Sigmoid colon (tissue), 4 donors: ENCODE data around the gene RNF212B.

Experiments
- EP300 ChIP-seq, 4 donors: sonication (generic); formaldehyde crosslinking; IDR thresholded peaks; one replicate each; pipeline ENCODE4 v1.6.1; 2017; ENCODE audit warnings: antibody characterized with exemption in 4 of 4
- POLR2A ChIP-seq, 2 donors: fragments of 450-650 bp; IDR thresholded peaks; one replicate each; pipeline ENCODE4 v1.6.1; 2016; ENCODE audit warnings: antibody characterized with exemption in 2 of 2, mild to moderate bottlenecking in 2 of 2, moderate library complexity in 2 of 2
- POLR2AphosphoS5 ChIP-seq, 4 donors: sonication (generic); formaldehyde crosslinking; IDR thresholded peaks; one replicate each; pipeline ENCODE4 v1.6.1; 2017; ENCODE audit warnings: antibody characterized with exemption in 4 of 4
- TF ChIP-seq, protein P1 (sequence below), 4 experiments: fragments of 450-650 bp in 3 of 4; fragments of 200-600 bp in 1 of 4; IDR thresholded peaks; one replicate each; pipeline ENCODE4 v1.5.1; 2016 to 2019; ENCODE audit warnings: antibody characterized with exemption in 4 of 4, mild to moderate bottlenecking in 3 of 4, moderate library complexity in 2 of 4

DNA sequence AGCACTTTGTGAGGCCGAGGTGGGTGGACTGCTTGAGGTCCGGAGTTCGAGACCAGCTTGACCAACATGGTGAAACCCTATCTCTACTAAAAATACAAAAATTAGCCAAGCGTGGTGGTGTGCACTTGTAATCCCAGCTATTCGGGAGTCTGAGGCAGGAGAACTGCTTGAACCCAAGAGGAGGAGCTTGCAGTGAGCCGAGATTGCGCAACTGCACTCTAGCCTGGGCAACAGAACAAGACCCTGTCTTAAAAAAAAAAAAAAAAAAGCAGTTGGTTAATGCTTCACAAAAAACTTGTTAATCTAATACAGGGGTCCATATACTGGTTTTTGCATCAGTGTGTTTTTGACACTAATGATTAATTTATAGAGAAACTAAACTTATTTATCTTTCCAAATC is 35.7 kb upstream of the RNF212B start:
- TF ChIP-seq POLR2A (IDR thresholded peaks at IDR 0.05): no peak
- TF ChIP-seq, protein P1, sequence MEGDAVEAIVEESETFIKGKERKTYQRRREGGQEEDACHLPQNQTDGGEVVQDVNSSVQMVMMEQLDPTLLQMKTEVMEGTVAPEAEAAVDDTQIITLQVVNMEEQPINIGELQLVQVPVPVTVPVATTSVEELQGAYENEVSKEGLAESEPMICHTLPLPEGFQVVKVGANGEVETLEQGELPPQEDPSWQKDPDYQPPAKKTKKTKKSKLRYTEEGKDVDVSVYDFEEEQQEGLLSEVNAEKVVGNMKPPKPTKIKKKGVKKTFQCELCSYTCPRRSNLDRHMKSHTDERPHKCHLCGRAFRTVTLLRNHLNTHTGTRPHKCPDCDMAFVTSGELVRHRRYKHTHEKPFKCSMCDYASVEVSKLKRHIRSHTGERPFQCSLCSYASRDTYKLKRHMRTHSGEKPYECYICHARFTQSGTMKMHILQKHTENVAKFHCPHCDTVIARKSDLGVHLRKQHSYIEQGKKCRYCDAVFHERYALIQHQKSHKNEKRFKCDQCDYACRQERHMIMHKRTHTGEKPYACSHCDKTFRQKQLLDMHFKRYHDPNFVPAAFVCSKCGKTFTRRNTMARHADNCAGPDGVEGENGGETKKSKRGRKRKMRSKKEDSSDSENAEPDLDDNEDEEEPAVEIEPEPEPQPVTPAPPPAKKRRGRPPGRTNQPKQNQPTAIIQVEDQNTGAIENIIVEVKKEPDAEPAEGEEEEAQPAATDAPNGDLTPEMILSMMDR (IDR thresholded peaks at IDR 0.05): no peak
- no peak for TF ChIP-seq EP300 (IDR thresholded peaks at IDR 0.05)
- TF ChIP-seq POLR2AphosphoS5 (IDR thresholded peaks at IDR 0.05): no peak
